Tibial nerve (tissue), 4 donors: ENCODE results near the gene IZUMO1. TPM values are rescaled to one million over a fixed set of nuclear protein-coding genes. Genes with fewer than 3 reads are reported as not detected.
"Not testable (repeated sequence)": the region's sequence is repeated elsewhere in the genome, so short reads cannot be mapped to it uniquely, and the experiment has no call there.

Experiments
- DNase-seq, 2 donors: peaks; one replicate each; pipeline ENCODE4 v3.0.0-alpha.2; 2019; ENCODE audit warnings: low spot score in 2 of 2
- H3K27ac ChIP-seq, 4 donors: fragments of 200-600 bp; sonication (generic) in 3 of 4; one replicate each; pipeline ENCODE4 v1.5.1; 2017 to 2019; ENCODE audit warnings: mild to moderate bottlenecking in 1 of 4
- H3K27me3 ChIP-seq, 2 donors: fragments of 200-600 bp; sonication (generic) in 1 of 2; one replicate each; pipeline versions ENCODE4 v1.5.1 to v1.6.0; 2017 to 2019
- H3K36me3 ChIP-seq, 3 donors: fragments of 200-600 bp; sonication (generic); one replicate each; pipeline ENCODE4 v1.5.1; 2018 to 2019
- H3K4me1 ChIP-seq, 4 donors: fragments of 200-600 bp; sonication (generic) in 3 of 4; one replicate each; pipeline ENCODE4 v1.5.1; 2017 to 2019
- H3K4me3 ChIP-seq, 4 donors: fragments of 200-600 bp; sonication (generic) in 3 of 4; one replicate each; pipeline ENCODE4 v1.5.1; 2017 to 2019; ENCODE audit warnings: mild to moderate bottlenecking in 1 of 4, moderate library complexity in 1 of 4
- H3K9me3 ChIP-seq, 4 donors: fragments of 200-600 bp; sonication (generic) in 3 of 4; one replicate each; pipeline ENCODE4 v1.5.1; 2017 to 2019
- EP300 ChIP-seq, 2 donors: sonication (generic); formaldehyde crosslinking; IDR thresholded peaks; one replicate each; pipeline ENCODE4 v1.6.1; 2017; ENCODE audit warnings: antibody characterized with exemption in 2 of 2, mild to moderate bottlenecking in 1 of 2
- POLR2A ChIP-seq, 2 donors: fragments of 450-650 bp; IDR thresholded peaks; one replicate each; pipeline ENCODE4 v1.6.1; 2017; ENCODE audit warnings: antibody characterized with exemption in 2 of 2, mild to moderate bottlenecking in 2 of 2, moderate library complexity in 2 of 2
- WGBS, 2 donors: methylation state at CpG; one replicate each; pipeline ENCODE4 v1.1.5; 2018; 5-methylcytosine and 5-hydroxymethylcytosine counted together
- total RNA-seq, 4 donors: library from RNA; depleted of rRNA; stranded (reverse); fragments of >200 nt; gene quantifications; one replicate each; pipeline ENCODE4 v1.1.0, GENCODE V29; 2016
- TF ChIP-seq, protein P1 (sequence below), 5 experiments: fragments of 200-600 bp in 3 of 5; fragments of 450-650 bp in 2 of 5; sonication (generic) in 3 of 5; IDR thresholded peaks; one replicate each; pipeline ENCODE4 v1.5.1; 2016 to 2019; ENCODE audit warnings: antibody characterized with exemption in 5 of 5, mild to moderate bottlenecking in 3 of 5, moderate library complexity in 2 of 5

IZUMO1 gene
- total RNA-seq, 4 donors from 2014 or later, result 0.21 to 0.30 TPM; not detected in 2

DNA sequence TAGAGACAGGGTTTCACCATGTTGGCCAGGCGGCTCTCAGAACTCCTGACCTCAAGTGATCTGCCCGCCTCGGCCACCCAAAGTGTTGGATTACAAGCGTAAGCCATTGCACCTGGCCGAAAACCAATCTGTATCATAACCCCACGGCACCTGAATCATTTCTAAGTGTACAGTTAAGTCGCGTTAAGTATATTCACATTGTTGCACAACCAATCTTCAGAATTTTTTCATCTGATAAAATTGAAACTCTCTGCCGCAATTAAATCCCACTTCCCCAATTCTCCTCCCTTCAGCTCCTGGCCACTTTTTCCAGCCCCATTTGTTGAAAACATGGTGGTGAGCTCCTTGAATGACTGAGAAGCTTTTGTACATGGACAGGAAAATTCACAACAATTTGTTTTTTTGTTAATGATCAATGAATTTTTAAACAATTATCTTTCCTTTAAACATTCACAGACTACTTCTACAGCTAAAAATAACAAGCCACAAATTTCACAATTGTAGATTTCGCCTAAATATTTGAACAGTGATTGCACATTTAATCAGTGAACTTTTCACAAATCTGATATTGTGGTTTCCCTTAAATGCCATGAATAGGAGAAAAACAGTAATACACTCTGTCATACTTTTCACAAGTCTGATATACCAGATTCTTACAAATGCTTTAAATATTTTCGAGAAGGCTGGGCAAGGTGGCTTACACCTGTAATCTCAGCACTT lies 22.4 kb upstream of the IZUMO1 start:
- no peaks in the 10 kb centered on the region for H3K36me3 ChIP-seq
- H3K9me3 ChIP-seq, result no peaks in the 10 kb centered on the region
- no peaks in the 10 kb centered on the region for H3K27me3 ChIP-seq
- H3K4me3 ChIP-seq, result no peak overlapping the region
- H3K4me1 ChIP-seq, result no peaks in the 10 kb centered on the region
- no peak for DNase-seq
- peak overlapping the region in 1 of 4 donors; percentile 28 for H3K27ac ChIP-seq
- TF ChIP-seq POLR2A (IDR thresholded peaks at IDR 0.05), result no peak
- no peak for TF ChIP-seq EP300 (IDR thresholded peaks at IDR 0.05)
- TF ChIP-seq, protein P1, sequence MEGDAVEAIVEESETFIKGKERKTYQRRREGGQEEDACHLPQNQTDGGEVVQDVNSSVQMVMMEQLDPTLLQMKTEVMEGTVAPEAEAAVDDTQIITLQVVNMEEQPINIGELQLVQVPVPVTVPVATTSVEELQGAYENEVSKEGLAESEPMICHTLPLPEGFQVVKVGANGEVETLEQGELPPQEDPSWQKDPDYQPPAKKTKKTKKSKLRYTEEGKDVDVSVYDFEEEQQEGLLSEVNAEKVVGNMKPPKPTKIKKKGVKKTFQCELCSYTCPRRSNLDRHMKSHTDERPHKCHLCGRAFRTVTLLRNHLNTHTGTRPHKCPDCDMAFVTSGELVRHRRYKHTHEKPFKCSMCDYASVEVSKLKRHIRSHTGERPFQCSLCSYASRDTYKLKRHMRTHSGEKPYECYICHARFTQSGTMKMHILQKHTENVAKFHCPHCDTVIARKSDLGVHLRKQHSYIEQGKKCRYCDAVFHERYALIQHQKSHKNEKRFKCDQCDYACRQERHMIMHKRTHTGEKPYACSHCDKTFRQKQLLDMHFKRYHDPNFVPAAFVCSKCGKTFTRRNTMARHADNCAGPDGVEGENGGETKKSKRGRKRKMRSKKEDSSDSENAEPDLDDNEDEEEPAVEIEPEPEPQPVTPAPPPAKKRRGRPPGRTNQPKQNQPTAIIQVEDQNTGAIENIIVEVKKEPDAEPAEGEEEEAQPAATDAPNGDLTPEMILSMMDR (IDR thresholded peaks at IDR 0.05), result no peak
- 75 to 78% methylated on average over 11 of the region's 11 CpGs for WGBS, 2 donors

DNA sequence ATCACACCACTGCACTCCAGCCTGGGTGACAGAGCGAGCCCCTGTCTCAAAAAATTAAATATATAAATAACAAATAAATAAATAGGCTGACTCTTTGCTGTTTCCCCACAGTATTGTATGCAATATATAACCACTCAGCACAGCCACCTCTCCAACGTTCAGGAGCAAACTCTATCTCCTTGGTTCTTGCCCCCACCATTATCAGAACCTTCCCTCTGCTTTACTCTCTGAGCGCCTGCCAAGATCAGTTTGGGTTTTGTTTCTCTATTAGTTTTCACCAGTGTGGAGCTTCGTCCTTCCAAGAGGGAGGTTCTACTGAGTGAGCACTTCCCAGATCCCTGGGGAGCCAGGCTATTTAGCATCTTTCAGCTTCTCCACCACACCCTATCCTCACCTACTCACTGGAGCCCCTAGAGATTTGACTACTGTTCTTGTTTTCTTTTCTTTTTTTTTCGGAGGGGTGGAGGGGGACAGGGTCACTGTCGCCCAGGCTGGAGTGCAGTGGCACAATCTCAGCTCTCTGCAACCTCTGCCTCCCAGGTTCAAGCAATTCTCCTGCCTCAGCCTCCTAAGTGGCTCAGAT lies 21.6 kb upstream of the IZUMO1 start:
- H3K9me3 ChIP-seq, H3K4me1 ChIP-seq, H3K4me3 ChIP-seq, H3K36me3 ChIP-seq, H3K27me3 ChIP-seq, DNase-seq, H3K27ac ChIP-seq: not testable (repeated sequence)
- WGBS, 2 donors, result 31 to 40% methylated on average over 6 of the region's 6 CpGs

DNA sequence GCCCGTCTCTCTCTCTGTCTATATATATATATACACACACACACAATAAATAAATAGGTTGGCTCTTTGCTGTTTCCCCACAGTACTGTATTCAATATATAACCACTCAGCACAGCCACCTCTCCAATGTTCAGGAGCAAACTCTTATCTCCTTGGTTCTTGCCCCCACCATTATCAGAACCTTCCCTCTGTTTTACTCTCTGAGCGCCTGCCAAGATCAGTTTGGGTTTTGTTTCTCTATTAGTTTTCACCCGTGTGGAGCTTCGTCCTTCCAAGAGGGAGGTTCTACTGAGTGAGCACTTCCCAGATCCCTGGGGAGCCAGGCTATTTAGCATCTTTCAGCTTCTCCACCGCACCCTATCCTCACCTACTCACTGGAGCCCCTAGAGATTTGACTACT lies 19.1 kb upstream of the IZUMO1 start:
- not testable (repeated sequence) for DNase-seq, H3K9me3 ChIP-seq, H3K36me3 ChIP-seq, H3K4me1 ChIP-seq, H3K27ac ChIP-seq, H3K4me3 ChIP-seq, H3K27me3 ChIP-seq
- WGBS, 2 donors, result 39 to 43% methylated on average over 5 of the region's 5 CpGs

DNA sequence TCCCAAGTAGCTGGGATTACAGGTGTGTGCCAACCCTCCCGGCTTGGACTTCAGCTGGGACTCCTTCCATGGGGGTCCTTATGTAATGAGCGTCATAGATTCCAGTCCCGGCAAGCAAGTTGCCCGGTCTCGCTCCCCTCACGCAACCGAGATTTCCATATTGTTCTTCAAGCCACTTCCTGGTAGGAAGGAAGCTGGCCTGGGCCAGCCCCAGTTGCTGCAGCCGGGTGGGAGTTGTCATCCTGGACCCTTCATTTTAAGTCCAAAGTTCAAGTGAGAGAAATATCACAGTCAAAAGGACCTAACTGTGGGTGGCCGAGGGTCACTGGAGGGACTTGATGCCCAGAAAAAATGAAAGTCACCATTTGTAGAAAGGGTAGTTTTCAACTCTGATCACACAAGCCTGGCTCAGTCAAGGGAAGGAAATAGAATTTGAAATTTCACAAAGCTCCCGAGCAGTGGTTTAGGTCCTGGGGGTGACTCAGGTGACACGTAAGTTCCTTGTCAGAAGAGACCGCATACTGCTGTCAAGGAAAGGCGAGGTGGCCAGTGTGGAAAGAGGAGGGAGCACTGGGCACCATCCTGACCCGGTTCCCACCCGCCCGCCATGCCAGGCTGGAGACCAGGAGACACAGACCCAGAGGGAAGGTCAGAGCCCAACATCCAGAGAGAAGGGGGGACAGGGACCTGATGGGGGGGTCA lies 13.9 kb upstream of the IZUMO1 start:
- Histone ChIP-seq H3K36me3 (no peaks in the 10 kb centered on the region), H3K27ac (peak overlapping the region in 1 of 4 donors; percentile 40), H3K9me3 (no peaks in the 10 kb centered on the region), H3K27me3 (no peaks in the 10 kb centered on the region), H3K4me1 (no peaks in the 10 kb centered on the region), H3K4me3 (no peak overlapping the region)
- TF ChIP-seq POLR2A (IDR thresholded peaks at IDR 0.05) (no peak), EP300 (IDR thresholded peaks at IDR 0.05) (no peak)
- TF ChIP-seq, protein P1 (IDR thresholded peaks at IDR 0.05), result no peak
- DNase-seq, result no peak
- WGBS, 2 donors, result 60 to 65% methylated on average over 16 of the region's 16 CpGs

DNA sequence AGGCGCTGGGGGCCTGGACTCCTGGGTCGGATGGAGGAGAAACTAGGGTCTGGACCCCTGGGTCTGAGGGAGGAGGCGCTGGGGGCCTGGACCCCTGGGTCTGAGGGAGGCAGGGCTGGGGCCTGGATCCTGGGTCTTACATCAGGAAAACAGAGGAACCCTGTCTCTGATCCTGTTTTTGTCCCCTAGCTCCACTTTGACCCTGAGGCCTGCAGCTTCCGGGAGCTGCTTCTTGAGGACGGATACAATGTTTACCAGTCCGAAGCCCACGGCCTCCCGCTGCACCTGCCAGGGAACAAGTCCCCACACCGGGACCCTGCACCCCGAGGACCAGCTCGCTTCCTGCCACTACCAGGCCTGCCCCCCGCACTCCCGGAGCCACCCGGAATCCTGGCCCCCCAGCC lies 11.0 kb upstream of the IZUMO1 start:
- H3K27me3 ChIP-seq, result peaks cover 0 to 13% of the 10 kb centered on the region in 2 donors
- no peak overlapping the region for H3K27ac ChIP-seq
- no peaks in the 10 kb centered on the region for H3K36me3 ChIP-seq
- 76 to 82% methylated on average over 10 to 13 of the region's 14 CpGs for WGBS, 2 donors
- H3K9me3 ChIP-seq, result no peaks in the 10 kb centered on the region
- peaks cover 0 to 10% (median 4%) of the 10 kb centered on the region in 4 donors for H3K4me1 ChIP-seq
- no peak for DNase-seq
- H3K4me3 ChIP-seq, result no peak overlapping the region
- TF ChIP-seq POLR2A (IDR thresholded peaks at IDR 0.05), result no peak
- TF ChIP-seq, protein P1 (IDR thresholded peaks at IDR 0.05), result no peak
- no peak for TF ChIP-seq EP300 (IDR thresholded peaks at IDR 0.05)

DNA sequence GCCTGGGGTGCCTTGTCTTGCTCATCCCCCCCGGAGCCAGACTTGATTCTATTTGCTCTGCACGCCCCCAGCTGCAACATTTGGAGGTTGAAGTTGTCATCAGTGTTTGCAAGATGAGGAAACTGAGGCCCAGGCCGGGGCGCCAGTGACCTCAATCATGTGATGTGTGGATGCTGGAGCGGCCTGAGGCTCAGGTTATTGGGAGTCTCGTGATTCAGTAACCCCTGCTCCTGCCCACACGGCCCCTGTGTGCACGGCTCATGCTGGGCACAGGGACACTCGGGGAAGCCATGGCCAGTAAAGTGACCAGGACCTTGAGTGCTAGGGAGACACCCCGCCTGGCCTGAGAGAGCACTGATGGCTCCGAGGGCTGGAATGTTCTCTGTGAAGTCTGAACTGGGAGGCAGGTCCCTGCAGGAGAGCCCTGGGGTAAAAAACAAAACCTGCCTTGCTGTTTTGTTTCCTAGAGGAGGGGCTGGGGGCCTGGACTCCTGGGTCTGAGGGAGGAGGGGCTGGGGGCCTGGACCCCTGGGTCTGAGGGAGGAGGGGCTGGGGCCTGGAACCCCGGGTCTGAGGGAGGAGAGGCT lies 10.5 kb upstream of the IZUMO1 start:
- Histone ChIP-seq H3K36me3 (no peaks in the 10 kb centered on the region), H3K4me3 (no peak overlapping the region), H3K9me3 (no peaks in the 10 kb centered on the region), H3K27me3 (peaks cover 0 to 18% of the 10 kb centered on the region in 2 donors), H3K4me1 (peaks cover 0 to 15% (median 8%) of the 10 kb centered on the region in 4 donors), H3K27ac (no peak overlapping the region)
- no peak for TF ChIP-seq POLR2A (IDR thresholded peaks at IDR 0.05)
- TF ChIP-seq, protein P1 (IDR thresholded peaks at IDR 0.05), result no peak
- no peak for TF ChIP-seq EP300 (IDR thresholded peaks at IDR 0.05)
- 82 to 94% methylated on average over 11 of the region's 12 CpGs for WGBS, 2 donors
- no peak for DNase-seq
